ENCODE measurements around the gene UPF2.

- TF ChIP-seq GATA2 (IDR thresholded peaks at IDR 0.05; ENCODE audit: low read depth, low read length) (no peak), GATA3 (IDR thresholded peaks at IDR 0.05; ENCODE audit: low read depth, low read length) (no peak)
Measured at GRCh38 chr10:11881477-11882417, 160.9 kb downstream of the UPF2 start.

Data from SH-SY5Y (cell line).